ENCODE results near the gene CRISP3.
"Not testable (repeated sequence)": the region's sequence is repeated elsewhere in the genome, so short reads cannot be mapped to it uniquely, and the experiment has no call there.

CRISP3 gene

DNA sequence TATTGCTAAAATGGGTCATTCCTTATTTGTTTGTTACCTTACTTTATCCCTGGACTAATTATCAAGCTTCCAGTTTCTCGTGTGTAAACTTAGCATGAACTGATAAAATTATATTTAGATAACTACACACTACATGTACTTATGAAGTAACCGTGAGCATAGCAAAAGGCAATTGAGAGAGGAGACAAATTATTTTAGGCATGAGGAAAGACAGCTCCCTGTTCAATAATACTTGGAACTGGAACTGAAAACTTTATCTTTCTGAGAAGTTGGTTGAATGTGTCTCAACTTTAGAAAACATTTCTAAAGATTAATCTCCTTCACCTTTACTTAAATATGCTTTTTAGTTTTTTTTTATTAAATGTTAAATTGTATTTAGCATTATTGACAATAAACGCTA, 11.4 kb downstream of the CRISP3 start:
- H3K36me3 ChIP-seq = peaks cover 95% of the 10 kb centered on the region
- no peaks in the 10 kb centered on the region for H3K27me3 ChIP-seq
- no peaks in the 10 kb centered on the region for H3K9me3 ChIP-seq
- no peak overlapping the region for H3K4me3 ChIP-seq (ENCODE audit: low read depth in 1 of 2, low read length in 1 of 2)
- TF ChIP-seq, protein P1, sequence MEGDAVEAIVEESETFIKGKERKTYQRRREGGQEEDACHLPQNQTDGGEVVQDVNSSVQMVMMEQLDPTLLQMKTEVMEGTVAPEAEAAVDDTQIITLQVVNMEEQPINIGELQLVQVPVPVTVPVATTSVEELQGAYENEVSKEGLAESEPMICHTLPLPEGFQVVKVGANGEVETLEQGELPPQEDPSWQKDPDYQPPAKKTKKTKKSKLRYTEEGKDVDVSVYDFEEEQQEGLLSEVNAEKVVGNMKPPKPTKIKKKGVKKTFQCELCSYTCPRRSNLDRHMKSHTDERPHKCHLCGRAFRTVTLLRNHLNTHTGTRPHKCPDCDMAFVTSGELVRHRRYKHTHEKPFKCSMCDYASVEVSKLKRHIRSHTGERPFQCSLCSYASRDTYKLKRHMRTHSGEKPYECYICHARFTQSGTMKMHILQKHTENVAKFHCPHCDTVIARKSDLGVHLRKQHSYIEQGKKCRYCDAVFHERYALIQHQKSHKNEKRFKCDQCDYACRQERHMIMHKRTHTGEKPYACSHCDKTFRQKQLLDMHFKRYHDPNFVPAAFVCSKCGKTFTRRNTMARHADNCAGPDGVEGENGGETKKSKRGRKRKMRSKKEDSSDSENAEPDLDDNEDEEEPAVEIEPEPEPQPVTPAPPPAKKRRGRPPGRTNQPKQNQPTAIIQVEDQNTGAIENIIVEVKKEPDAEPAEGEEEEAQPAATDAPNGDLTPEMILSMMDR (IDR thresholded peaks at IDR 0.05) = no peak
- no peak overlapping the region for H3K27ac ChIP-seq
- peaks cover 0 to 1% of the 10 kb centered on the region in 2 experiments for H3K4me1 ChIP-seq (ENCODE audit: control insufficient read depth in 1 of 2, insufficient read depth in 1 of 2, low read depth in 1 of 2, low read length in 1 of 2)

DNA sequence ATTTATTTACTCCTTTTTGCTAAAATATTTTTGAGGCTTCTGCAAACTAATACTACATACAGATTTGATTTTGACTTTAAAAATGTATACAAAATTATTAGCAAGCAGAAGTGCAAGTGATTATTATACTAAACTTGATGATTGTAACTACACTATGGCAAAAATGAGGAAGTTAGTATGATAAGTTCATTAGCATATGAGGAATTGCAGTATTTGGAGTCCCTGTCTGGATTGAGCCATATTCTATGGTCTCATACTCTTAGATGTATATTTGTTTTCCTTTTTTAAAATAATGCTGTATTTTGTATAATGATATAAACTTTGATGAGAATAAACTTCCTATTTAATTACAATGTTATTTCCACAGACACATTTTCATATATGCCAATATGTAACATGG, 13.9 kb downstream of the CRISP3 start:
- Histone ChIP-seq H3K27ac (peak overlapping the region; percentile 26), H3K36me3 (peaks cover 92% of the 10 kb centered on the region), H3K27me3 (no peaks in the 10 kb centered on the region), H3K9me3 (no peaks in the 10 kb centered on the region), H3K4me1 (ENCODE audit: control insufficient read depth in 1 of 2, insufficient read depth in 1 of 2, low read depth in 1 of 2, low read length in 1 of 2) (no peaks in the 10 kb centered on the region), H3K4me3 (ENCODE audit: low read depth in 1 of 2, low read length in 1 of 2) (no peak overlapping the region)
- TF ChIP-seq, protein P1 (IDR thresholded peaks at IDR 0.05) = no peak

DNA sequence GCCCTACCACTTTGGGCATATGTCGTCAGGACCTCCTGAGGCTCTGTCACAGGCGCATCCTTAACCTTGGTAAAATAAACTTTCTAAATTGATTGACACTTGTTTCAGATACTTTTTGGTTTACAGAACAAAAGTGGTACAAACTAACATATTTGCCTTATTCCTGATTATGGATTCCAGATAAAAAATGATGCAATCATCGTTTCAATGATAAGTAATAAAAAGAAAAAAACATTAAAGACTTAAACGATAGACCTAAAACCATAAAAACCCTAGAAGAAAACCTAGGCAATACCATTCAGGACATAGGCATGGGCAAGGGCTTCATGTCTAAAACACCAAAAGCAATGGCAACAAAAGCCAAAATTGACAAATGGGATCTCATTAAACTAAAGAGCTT, 20.3 kb downstream of the CRISP3 start:
- H3K4me1 ChIP-seq (ENCODE audit: control insufficient read depth in 1 of 2, insufficient read depth in 1 of 2, low read depth in 1 of 2, low read length in 1 of 2); H3K27me3 ChIP-seq; H3K9me3 ChIP-seq; H3K4me3 ChIP-seq (ENCODE audit: low read depth in 1 of 2, low read length in 1 of 2); H3K27ac ChIP-seq: not testable (repeated sequence)
- peaks cover 30% of the 10 kb centered on the region for H3K36me3 ChIP-seq

DNA sequence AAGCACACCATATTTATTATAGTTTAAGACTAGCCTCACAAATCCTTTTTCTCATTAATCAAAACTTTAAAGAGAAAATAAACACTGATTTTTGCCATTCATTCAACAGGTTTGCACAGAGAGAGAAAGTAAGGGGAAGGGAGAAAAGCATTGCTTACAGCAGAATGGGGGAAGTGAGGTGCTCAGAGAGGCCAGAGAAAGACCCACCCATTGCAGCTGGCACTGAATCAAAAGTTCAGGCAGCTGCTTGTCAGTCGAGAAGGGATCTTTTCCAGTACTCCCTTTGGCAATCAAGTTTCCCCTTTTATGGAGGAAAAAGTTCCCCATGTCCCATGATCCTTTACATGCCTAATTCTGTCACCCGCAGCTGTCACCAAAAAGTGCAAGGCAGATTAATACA, 22.9 kb downstream of the CRISP3 start:
- Histone ChIP-seq H3K4me3 (ENCODE audit: low read depth in 1 of 2, low read length in 1 of 2) (no peak overlapping the region), H3K27me3 (no peaks in the 10 kb centered on the region), H3K27ac (no peak overlapping the region), H3K36me3 (peaks cover 14% of the 10 kb centered on the region), H3K9me3 (no peaks in the 10 kb centered on the region), H3K4me1 (ENCODE audit: control insufficient read depth in 1 of 2, insufficient read depth in 1 of 2, low read depth in 1 of 2, low read length in 1 of 2) (no peaks in the 10 kb centered on the region)
- TF ChIP-seq, protein P1 (IDR thresholded peaks at IDR 0.05) = no peak

DNA sequence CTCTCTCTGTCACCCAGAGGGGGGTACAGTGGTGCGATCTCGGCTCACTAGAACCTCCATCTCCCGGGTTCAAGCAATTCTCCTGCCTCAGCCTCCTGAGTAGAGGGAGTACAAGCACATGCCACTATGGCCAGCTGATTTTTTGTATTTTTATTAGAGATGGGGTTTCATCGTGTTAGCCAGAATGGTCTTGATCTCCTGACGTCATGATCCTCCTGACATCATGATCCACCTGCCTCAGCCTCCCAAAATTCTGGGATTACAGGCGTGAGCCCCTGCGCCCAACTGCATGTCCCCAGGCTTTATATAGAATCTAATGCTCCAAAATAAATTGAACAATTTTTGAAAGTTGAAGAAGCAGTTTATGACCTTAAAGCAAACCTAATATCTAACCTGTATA, 23.8 kb downstream of the CRISP3 start:
- Histone ChIP-seq H3K27me3 (no peaks in the 10 kb centered on the region), H3K4me3 (ENCODE audit: low read depth in 1 of 2, low read length in 1 of 2) (no peak overlapping the region), H3K36me3 (peaks cover 18% of the 10 kb centered on the region), H3K9me3 (no peaks in the 10 kb centered on the region), H3K4me1 (ENCODE audit: control insufficient read depth in 1 of 2, insufficient read depth in 1 of 2, low read depth in 1 of 2, low read length in 1 of 2) (no peaks in the 10 kb centered on the region), H3K27ac (no peak overlapping the region)
- TF ChIP-seq, protein P1 (IDR thresholded peaks at IDR 0.05) = no peak

DNA sequence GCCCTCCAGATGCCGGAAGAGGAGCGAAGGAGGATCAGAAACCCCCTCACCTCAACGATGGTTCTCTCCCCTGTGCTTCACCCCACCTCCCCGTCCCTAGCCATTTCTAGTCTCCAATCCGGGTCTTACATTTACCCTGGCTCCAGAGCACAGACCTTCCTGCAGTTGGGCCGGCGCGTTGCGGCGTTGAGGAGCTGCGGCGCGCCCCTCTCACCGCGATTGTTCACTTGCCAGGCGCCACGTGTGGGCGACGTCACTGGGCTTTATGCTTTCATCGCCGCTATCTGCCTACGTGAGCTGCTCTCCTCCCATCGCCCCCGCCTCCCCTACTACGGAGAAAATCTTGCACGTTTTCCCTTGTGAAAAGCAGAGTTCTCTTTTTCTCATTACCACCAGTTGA, 30.8 kb downstream of the CRISP3 start, which contains the start of gene CRISP2:
CRISP2 (minus strand) TSS at position 198 of the 400 bp plus-strand sequence. CDS start 4,347 bp downstream, outside the sequence.
- Histone ChIP-seq H3K4me3 (ENCODE audit: low read depth in 1 of 2, low read length in 1 of 2) (no peak within 1 kb of the TSS), H3K27me3 (no peaks in the 10 kb centered on the region), H3K36me3 (peaks cover 80% of the 10 kb centered on the region), H3K27ac (no peak within 1 kb of the TSS), H3K9me3 (peaks cover 3% of the 10 kb centered on the region), H3K4me1 (ENCODE audit: control insufficient read depth in 1 of 2, insufficient read depth in 1 of 2, low read depth in 1 of 2, low read length in 1 of 2) (no peaks in the 10 kb centered on the region)
- TF ChIP-seq, protein P1 (IDR thresholded peaks at IDR 0.05) = no peak
